Neural cell (in vitro differentiated cells): ENCODE results near the gene MBNL2. TPM values are rescaled to one million over a fixed set of nuclear protein-coding genes. Genes with fewer than 3 reads are reported as not detected.

Experiments used
- H2AFZ ChIP-seq: fragments of 200-600, 300-800 bp; sonication (generic), shearing (Covaris generic); 2 replicates; pipeline ENCODE4 v1.6.0; 2014; ENCODE audit warnings: low read depth, mild to moderate bottlenecking, antibody characterized with exemption, low read length, moderate library complexity
- H3F3A ChIP-seq: fragments of 200-600 bp; shearing (Covaris generic); 2 replicates; pipeline ENCODE4 v1.6.1; 2016; ENCODE audit warnings: mild to moderate bottlenecking, moderate library complexity, mixed read lengths, antibody characterized with exemption, low read length; ENCODE audit not compliant: insufficient read depth, poor library complexity, severe bottlenecking
- H3K27ac ChIP-seq: fragments of 200-600, 300-800 bp; sonication (generic), shearing (Covaris generic); 2 replicates; pipeline ENCODE4 v1.5.1; 2014; ENCODE audit warnings: mild to moderate bottlenecking, low read length, moderate library complexity
- H3K27me3 ChIP-seq: fragments of 300-800, 200-600 bp; sonication (generic), shearing (Covaris generic); 2 replicates; pipeline ENCODE4 v1.6.0; 2014; ENCODE audit warnings: mild to moderate bottlenecking, low read depth, low read length, moderate library complexity; ENCODE audit not compliant: insufficient read depth
- H3K36me3 ChIP-seq: fragments of 300-800, 200-600 bp; sonication (generic), shearing (Covaris generic); 2 replicates; pipeline ENCODE4 v1.5.1; 2014; ENCODE audit warnings: mild to moderate bottlenecking, antibody characterized with exemption, low read length, moderate library complexity; ENCODE audit not compliant: insufficient read depth
- H3K4me2 ChIP-seq: fragments of 300-800, 200-600 bp; sonication (generic), shearing (Covaris generic); 2 replicates; pipeline ENCODE4 v1.6.0; 2014; ENCODE audit warnings: mild to moderate bottlenecking, low read length
- H3K4me3 ChIP-seq: fragments of 300-800, 200-600 bp; sonication (generic), shearing (Covaris generic); 2 replicates; pipeline ENCODE4 v1.5.1; 2014; ENCODE audit warnings: mild to moderate bottlenecking, low read length, moderate library complexity
- H3K79me2 ChIP-seq: fragments of 200-600 bp; shearing (Covaris generic); replicated peaks from 2 replicates; pipeline ENCODE4 v1.6.0; 2014; ENCODE audit warnings: mild to moderate bottlenecking, low read length, moderate library complexity; ENCODE audit not compliant: insufficient read depth
- H3K9ac ChIP-seq: fragments of 300-800, 200-600 bp; sonication (generic), shearing (Covaris generic); 2 replicates; pipeline ENCODE4 v1.6.1; 2016; ENCODE audit warnings: mild to moderate bottlenecking, low read length, mixed read lengths
- H3K9me2 ChIP-seq: fragments of 200-600 bp; shearing (Covaris generic); 2 replicates; pipeline ENCODE4 v1.6.1; 2016; ENCODE audit warnings: mild to moderate bottlenecking, low read length, mixed read lengths; ENCODE audit not compliant: insufficient read depth
- H3K9me3 ChIP-seq: fragments of 200-600, 300-800 bp; sonication (generic), shearing (Covaris generic); 2 replicates; pipeline ENCODE4 v1.6.1; 2016; ENCODE audit warnings: mild to moderate bottlenecking, mixed run types, low read length, moderate library complexity, mixed read lengths
- H4K20me1 ChIP-seq: fragments of 200-600 bp; shearing (Covaris generic); 2 replicates; pipeline ENCODE4 v1.6.1; 2016; ENCODE audit warnings: mild to moderate bottlenecking, mixed run types; ENCODE audit not compliant: insufficient read depth
- EP300 ChIP-seq: fragments of 450-650 bp; conservative IDR thresholded peaks from 2 replicates; pipeline ENCODE4 v1.6.1; 2014; ENCODE audit warnings: antibody characterized with exemption, mild to moderate bottlenecking, moderate library complexity; ENCODE audit not compliant: poor library complexity, severe bottlenecking
- EZH2 ChIP-seq: fragments of 200-600, 300-800 bp; shearing (Covaris generic), sonication (generic); IDR thresholded peaks from 2 replicates; pipeline ENCODE4 v1.6.1; 2014; ENCODE audit warnings: antibody characterized with exemption, low read length, borderline replicate concordance, mild to moderate bottlenecking; ENCODE audit not compliant: insufficient read depth, poor library complexity, severe bottlenecking
- MXI1 ChIP-seq: fragments of 450-650 bp; conservative IDR thresholded peaks from 2 replicates; pipeline ENCODE4 v1.6.1; 2014; ENCODE audit warnings: antibody characterized with exemption, mild to moderate bottlenecking; ENCODE audit not compliant: poor library complexity, severe bottlenecking
- POLR2AphosphoS5 ChIP-seq: IDR thresholded peaks from 2 replicates; pipeline ENCODE4 v1.6.1; 2012
- RAD21 ChIP-seq: fragments of 450-650 bp; conservative IDR thresholded peaks from 2 replicates; pipeline ENCODE4 v1.6.1; 2014; ENCODE audit warnings: antibody characterized with exemption, mild to moderate bottlenecking, moderate library complexity
- SMC3 ChIP-seq: fragments of 450-650 bp; conservative IDR thresholded peaks from 2 replicates; pipeline ENCODE4 v1.6.1; 2014; ENCODE audit warnings: antibody characterized with exemption, mild to moderate bottlenecking, moderate library complexity; ENCODE audit not compliant: poor library complexity
- TAF1 ChIP-seq: IDR thresholded peaks from 2 replicates; pipeline ENCODE4 v1.6.1; 2012; ENCODE audit warnings: low read depth
- polyA plus RNA-seq: library from polyadenylated mRNA; depleted of rRNA; stranded (reverse); fragments of >200 nt; gene quantifications from 2 replicates; pipeline ENCODE4 v1.2.3, GENCODE V29; 2014
- TF ChIP-seq, protein P1 (sequence below): fragments of 450-650 bp; IDR thresholded peaks from 2 replicates; pipeline ENCODE4 v1.5.1; 2014; ENCODE audit warnings: antibody characterized with exemption, mild to moderate bottlenecking, moderate library complexity; ENCODE audit not compliant: poor library complexity, severe bottlenecking
- TF ChIP-seq, protein P2 (sequence below): IDR thresholded peaks from 2 replicates; pipeline ENCODE4 v1.6.1; 2012; ENCODE audit warnings: borderline replicate concordance

Gene MBNL2
- polyA plus RNA-seq, 1 donor from 2014 or later, result 4.3 TPM

DNA sequence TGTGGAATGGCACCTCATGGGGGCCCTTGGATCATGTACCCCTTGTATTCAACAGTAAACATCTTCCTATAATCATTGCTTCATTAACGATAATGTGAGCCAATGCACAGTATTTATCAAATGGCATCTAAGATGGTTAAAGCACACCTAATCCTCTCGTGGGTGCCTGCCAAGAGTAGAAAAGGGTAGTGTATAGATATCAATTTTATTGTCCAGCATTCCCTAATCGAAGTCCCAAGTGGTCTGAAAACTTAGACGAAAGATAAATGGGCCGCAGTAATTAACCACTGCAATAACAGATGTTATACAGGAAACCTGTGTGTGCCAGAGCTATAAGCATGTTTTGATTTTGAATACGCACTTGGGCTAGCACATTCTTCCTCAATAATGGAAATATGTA, 667 bp upstream of the MBNL2 start:
- Histone ChIP-seq H3K79me2 (peaks cover 18% of the 10 kb centered on the region), H3K4me2 (peak overlapping the region; percentile 63), H3K4me3 (peak overlapping the region; percentile 66), H3K9me2 (no peaks in the 10 kb centered on the region), H3K9me3 (no peaks in the 10 kb centered on the region), H3K27me3 (no peaks in the 10 kb centered on the region), H4K20me1 (no peaks in the 10 kb centered on the region), H3F3A (no peaks in the 10 kb centered on the region), H3K27ac (peak overlapping the region; percentile 87), H2AFZ (peak overlapping the region; percentile 67), H3K9ac (peak overlapping the region; percentile 59), H3K36me3 (no peaks in the 10 kb centered on the region)
- TF ChIP-seq RAD21 (no peak), SMC3 (no peak), EP300 (no peak), POLR2AphosphoS5 (no peak), MXI1 (no peak), TAF1 (no peak), EZH2 (no peak)
- TF ChIP-seq, protein P1, sequence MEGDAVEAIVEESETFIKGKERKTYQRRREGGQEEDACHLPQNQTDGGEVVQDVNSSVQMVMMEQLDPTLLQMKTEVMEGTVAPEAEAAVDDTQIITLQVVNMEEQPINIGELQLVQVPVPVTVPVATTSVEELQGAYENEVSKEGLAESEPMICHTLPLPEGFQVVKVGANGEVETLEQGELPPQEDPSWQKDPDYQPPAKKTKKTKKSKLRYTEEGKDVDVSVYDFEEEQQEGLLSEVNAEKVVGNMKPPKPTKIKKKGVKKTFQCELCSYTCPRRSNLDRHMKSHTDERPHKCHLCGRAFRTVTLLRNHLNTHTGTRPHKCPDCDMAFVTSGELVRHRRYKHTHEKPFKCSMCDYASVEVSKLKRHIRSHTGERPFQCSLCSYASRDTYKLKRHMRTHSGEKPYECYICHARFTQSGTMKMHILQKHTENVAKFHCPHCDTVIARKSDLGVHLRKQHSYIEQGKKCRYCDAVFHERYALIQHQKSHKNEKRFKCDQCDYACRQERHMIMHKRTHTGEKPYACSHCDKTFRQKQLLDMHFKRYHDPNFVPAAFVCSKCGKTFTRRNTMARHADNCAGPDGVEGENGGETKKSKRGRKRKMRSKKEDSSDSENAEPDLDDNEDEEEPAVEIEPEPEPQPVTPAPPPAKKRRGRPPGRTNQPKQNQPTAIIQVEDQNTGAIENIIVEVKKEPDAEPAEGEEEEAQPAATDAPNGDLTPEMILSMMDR, result no peak
- TF ChIP-seq, protein P2, sequence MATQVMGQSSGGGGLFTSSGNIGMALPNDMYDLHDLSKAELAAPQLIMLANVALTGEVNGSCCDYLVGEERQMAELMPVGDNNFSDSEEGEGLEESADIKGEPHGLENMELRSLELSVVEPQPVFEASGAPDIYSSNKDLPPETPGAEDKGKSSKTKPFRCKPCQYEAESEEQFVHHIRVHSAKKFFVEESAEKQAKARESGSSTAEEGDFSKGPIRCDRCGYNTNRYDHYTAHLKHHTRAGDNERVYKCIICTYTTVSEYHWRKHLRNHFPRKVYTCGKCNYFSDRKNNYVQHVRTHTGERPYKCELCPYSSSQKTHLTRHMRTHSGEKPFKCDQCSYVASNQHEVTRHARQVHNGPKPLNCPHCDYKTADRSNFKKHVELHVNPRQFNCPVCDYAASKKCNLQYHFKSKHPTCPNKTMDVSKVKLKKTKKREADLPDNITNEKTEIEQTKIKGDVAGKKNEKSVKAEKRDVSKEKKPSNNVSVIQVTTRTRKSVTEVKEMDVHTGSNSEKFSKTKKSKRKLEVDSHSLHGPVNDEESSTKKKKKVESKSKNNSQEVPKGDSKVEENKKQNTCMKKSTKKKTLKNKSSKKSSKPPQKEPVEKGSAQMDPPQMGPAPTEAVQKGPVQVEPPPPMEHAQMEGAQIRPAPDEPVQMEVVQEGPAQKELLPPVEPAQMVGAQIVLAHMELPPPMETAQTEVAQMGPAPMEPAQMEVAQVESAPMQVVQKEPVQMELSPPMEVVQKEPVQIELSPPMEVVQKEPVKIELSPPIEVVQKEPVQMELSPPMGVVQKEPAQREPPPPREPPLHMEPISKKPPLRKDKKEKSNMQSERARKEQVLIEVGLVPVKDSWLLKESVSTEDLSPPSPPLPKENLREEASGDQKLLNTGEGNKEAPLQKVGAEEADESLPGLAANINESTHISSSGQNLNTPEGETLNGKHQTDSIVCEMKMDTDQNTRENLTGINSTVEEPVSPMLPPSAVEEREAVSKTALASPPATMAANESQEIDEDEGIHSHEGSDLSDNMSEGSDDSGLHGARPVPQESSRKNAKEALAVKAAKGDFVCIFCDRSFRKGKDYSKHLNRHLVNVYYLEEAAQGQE, result no peak

DNA sequence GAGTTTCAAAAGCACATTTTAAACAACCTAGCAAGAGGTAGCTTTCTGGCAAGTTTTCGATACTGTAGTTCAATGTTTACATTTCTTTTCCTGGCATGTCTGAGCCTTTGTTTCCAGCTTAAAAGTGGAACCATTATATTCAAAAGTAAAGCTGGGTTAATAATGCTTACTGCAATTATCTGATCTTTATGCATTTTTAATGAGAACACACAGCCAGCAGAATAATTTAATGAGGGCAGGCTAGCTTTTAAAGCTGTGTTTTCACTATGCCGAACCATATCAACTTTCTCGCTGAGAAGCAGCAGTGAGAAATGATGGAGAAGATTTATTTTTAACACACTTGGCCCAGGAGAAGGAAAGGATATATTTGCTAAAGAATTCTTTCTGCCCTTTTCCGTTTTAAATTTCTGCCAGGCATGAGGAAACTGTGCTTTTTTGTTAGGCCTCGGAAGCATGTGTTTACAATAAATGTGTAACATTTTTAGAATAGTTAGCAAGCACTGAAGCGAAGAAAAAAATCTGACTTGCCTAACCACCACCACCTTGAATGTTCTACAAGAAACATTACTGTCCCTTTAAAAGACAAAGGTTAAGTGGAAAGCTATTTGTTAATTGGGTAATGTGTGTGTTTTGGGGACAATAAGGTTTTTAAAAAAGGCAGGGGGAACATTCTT, 1.0 kb downstream of the MBNL2 start:
- peak overlapping the region; percentile 87 for H3K27ac ChIP-seq
- H3K9me3 ChIP-seq, result no peaks in the 10 kb centered on the region
- no peaks in the 10 kb centered on the region for H4K20me1 ChIP-seq
- H3K27me3 ChIP-seq, result no peaks in the 10 kb centered on the region
- peak overlapping the region; percentile 66 for H3K4me3 ChIP-seq
- H3F3A ChIP-seq, result no peaks in the 10 kb centered on the region
- peak overlapping the region; percentile 63 for H3K9ac ChIP-seq
- TF ChIP-seq, protein P2, result no peak
- no peak for TF ChIP-seq RAD21
- TF ChIP-seq SMC3, result no peak
- no peak for TF ChIP-seq MXI1
- no peak for TF ChIP-seq EP300
- H2AFZ ChIP-seq, result no peak overlapping the region
- H3K36me3 ChIP-seq, result no peaks in the 10 kb centered on the region
- H3K79me2 ChIP-seq, result peaks cover 30% of the 10 kb centered on the region
- H3K4me2 ChIP-seq, result peak overlapping the region; percentile 77
- no peaks in the 10 kb centered on the region for H3K9me2 ChIP-seq
